Parathyroid adenoma (tissue), 2 donors: Measurements from ENCODE around the gene KIF1A.

Experiments
- H2AFZ ChIP-seq: fragments of 300-600 bp; sonication (generic); one replicate; pipeline ENCODE4 v1.7.0; 2017; ENCODE audit warnings: antibody characterized with exemption, mild to moderate bottlenecking
- H3K27ac ChIP-seq: fragments of 300-600 bp; sonication (generic); one replicate; pipeline ENCODE4 v1.7.0; 2017
- H3K27me3 ChIP-seq: fragments of 300-600 bp; sonication (generic); one replicate; pipeline ENCODE4 v1.7.0; 2017; ENCODE audit warnings: low read length; ENCODE audit not compliant: control insufficient read depth, insufficient read depth
- H3K36me3 ChIP-seq: fragments of 300-600 bp; sonication (generic); one replicate; pipeline ENCODE4 v1.7.0; 2017; ENCODE audit warnings: low read length; ENCODE audit not compliant: control insufficient read depth, insufficient read depth
- H3K4me1 ChIP-seq: fragments of 300-600 bp; sonication (generic); one replicate; pipeline ENCODE4 v1.7.0; 2017; ENCODE audit warnings: control low read depth
- H3K4me2 ChIP-seq: fragments of 300-600 bp; sonication (generic); one replicate; pipeline ENCODE4 v1.7.0; 2017; ENCODE audit warnings: low read length
- H3K4me3 ChIP-seq: fragments of 300-600 bp; sonication (generic); one replicate; pipeline ENCODE4 v1.7.0; 2017; ENCODE audit warnings: low read depth, low read length
- H3K79me2 ChIP-seq: fragments of 300-600 bp; sonication (generic); one replicate; pipeline ENCODE4 v1.7.0; 2017; ENCODE audit warnings: control low read depth
- H3K9ac ChIP-seq: fragments of 300-600 bp; sonication (generic); one replicate; pipeline ENCODE4 v1.7.0; 2017; ENCODE audit warnings: mild to moderate bottlenecking
- H3K9me3 ChIP-seq: fragments of 300-600 bp; sonication (generic); one replicate; pipeline ENCODE4 v1.7.0; 2017; ENCODE audit warnings: low read length; ENCODE audit not compliant: control insufficient read depth
- TF ChIP-seq, protein P1 (sequence below): fragments of 300-600 bp; sonication (generic); IDR thresholded peaks from one replicate; pipeline ENCODE4 v1.7.0; 2017; ENCODE audit warnings: antibody characterized with exemption, mild to moderate bottlenecking
- donor health status: primary hyperparathyroidism.

KIF1A gene

DNA sequence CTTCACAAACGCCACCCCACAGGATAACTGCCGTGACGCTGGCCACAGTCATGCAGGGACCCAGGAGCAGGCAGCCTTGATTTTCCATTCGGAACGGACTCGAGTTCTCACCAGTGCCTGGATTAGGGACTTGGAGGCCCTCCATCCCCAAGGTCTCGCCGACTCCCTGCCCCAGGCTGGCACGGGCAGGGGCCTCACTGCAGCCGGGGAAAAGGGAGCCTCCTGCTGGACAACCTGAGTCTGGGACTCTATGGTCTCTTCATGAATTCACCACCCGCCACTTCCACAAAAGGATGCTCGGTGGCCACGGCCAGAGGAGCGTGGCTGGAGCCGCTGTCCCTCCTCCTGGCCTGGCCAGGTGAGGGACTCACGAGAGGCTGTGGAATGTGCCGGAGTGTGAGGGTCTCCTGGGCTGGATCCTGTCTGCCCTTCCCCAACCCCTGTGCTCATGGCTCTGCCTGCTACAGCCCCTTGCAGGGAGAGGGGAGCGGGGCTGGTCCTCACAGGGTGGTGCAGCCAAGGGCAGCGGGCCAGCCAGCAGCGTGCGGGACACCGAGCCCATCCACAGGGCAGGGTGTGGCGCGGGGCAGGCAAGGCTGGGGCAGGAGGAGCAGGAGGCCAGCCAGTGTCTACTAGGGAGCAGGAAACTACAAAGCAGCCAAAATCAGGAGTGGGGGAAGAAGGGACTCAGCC lies 86.1 kb downstream of the KIF1A start:
- Histone ChIP-seq H3K9ac (no peak overlapping the region), H3K27me3 (no peaks in the 10 kb centered on the region), H2AFZ (no peak overlapping the region), H3K79me2 (no peaks in the 10 kb centered on the region), H3K4me3 (no peak overlapping the region), H3K9me3 (no peaks in the 10 kb centered on the region), H3K36me3 (no peaks in the 10 kb centered on the region), H3K4me2 (no peak overlapping the region), H3K27ac (no peak overlapping the region), H3K4me1 (no peaks in the 10 kb centered on the region)
- TF ChIP-seq, protein P1, sequence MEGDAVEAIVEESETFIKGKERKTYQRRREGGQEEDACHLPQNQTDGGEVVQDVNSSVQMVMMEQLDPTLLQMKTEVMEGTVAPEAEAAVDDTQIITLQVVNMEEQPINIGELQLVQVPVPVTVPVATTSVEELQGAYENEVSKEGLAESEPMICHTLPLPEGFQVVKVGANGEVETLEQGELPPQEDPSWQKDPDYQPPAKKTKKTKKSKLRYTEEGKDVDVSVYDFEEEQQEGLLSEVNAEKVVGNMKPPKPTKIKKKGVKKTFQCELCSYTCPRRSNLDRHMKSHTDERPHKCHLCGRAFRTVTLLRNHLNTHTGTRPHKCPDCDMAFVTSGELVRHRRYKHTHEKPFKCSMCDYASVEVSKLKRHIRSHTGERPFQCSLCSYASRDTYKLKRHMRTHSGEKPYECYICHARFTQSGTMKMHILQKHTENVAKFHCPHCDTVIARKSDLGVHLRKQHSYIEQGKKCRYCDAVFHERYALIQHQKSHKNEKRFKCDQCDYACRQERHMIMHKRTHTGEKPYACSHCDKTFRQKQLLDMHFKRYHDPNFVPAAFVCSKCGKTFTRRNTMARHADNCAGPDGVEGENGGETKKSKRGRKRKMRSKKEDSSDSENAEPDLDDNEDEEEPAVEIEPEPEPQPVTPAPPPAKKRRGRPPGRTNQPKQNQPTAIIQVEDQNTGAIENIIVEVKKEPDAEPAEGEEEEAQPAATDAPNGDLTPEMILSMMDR: no peak

DNA sequence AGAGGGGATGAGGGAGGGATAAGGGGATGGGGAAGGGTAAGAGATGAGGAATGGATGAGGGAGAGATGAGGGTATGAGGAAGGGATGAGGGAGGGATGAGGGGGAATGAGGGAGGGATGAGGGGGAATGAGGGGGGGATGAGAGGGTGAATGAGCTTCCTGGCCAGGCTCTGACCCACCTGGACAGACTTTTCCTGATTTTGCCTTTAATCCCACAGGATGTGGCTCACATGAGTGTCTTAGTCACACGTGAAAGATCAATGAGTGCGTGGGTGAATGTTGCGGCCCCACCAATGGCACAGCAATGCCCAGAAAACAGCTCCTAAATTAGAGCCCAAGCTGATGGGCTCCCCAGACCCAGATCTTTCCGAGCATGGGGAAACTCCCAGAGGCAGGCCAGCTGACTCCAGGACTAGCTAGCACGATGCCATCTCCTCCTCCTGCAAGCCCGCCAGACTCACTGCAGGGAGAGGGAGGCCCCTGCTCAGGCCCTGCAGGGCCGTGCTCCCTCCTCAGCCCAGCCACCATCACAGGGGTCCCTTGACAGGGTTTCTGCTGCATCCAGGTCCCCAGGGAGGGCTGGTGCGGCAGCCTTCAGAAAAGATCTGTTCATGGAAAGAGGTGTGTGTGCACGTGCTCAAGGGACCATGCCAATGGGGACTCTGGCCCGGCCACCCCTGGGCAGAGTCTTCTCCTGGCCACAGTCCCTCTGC lies 87.0 kb downstream of the KIF1A start:
- Histone ChIP-seq H3K27ac (no peak overlapping the region), H3K79me2 (no peaks in the 10 kb centered on the region), H3K4me2 (no peak overlapping the region), H3K4me3 (no peak overlapping the region), H3K4me1 (no peaks in the 10 kb centered on the region), H3K27me3 (no peaks in the 10 kb centered on the region), H2AFZ (no peak overlapping the region), H3K36me3 (no peaks in the 10 kb centered on the region), H3K9ac (no peak overlapping the region), H3K9me3 (no peaks in the 10 kb centered on the region)
- TF ChIP-seq, protein P1: no peak

DNA sequence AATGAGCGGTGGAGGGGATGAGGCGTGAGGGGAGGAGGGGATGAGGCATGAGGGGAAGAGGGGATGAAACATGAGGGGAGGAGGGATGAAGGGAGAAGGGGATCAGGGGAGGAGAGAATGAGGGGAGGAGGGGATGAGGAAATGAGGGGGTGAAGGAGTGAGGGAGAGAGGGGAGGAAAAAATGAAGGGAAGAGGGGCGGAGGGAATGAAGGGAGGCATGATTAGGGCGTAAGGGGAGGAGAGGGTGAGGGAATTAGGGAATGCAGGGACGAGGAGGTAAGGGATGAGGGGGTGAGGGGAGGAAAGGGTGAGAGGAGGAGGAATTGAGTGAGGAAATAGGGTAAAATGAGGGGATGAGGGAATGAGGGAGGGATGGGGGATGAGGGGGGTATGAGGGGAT lies 87.8 kb downstream of the KIF1A start:
- Histone ChIP-seq H3K9me3 (no peaks in the 10 kb centered on the region), H3K4me3 (no peak overlapping the region)

DNA sequence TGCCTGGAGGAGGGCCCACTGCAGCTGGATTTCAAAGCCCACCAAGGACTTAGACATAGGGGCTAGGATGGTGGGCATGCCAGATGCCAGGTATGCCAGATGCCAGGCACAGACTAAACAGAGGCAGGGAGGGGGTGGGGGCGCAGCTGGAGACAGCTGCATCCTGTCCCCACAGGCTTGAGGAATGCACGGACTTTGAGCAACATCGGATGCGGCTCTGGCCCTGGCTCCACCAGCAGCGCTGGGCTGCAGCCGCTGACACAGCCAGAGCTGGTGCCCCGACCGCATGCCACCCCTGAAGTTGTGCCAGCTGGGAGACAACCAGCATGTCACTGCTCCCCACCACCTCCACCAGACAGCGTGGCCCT lies 88.9 kb downstream of the KIF1A start:
- Histone ChIP-seq H3K9ac (no peak overlapping the region), H3K4me1 (no peaks in the 10 kb centered on the region), H3K27me3 (no peaks in the 10 kb centered on the region), H3K4me2 (no peak overlapping the region), H3K4me3 (no peak overlapping the region), H3K27ac (no peak overlapping the region), H3K36me3 (no peaks in the 10 kb centered on the region), H3K9me3 (no peaks in the 10 kb centered on the region), H3K79me2 (no peaks in the 10 kb centered on the region), H2AFZ (no peak overlapping the region)
- TF ChIP-seq, protein P1: no peak

More for the DNA sequence above, 87.8 kb downstream of the KIF1A start:
- no peak overlapping the region for H3K9ac ChIP-seq
- H3K4me2 ChIP-seq: no peak overlapping the region
- H3K27ac ChIP-seq: no peak overlapping the region
- no peaks in the 10 kb centered on the region for H3K27me3 ChIP-seq
- no peaks in the 10 kb centered on the region for H3K79me2 ChIP-seq
- no peak overlapping the region for H2AFZ ChIP-seq
- no peaks in the 10 kb centered on the region for H3K4me1 ChIP-seq
- TF ChIP-seq, protein P1: no peak
- no peaks in the 10 kb centered on the region for H3K36me3 ChIP-seq
